HG02885 (cell line): Measurements from ENCODE around the gene ING5.
"Not testable (repeated sequence)": the region's sequence is repeated elsewhere in the genome, so short reads cannot be mapped to it uniquely, and the experiment has no call there.

ENCODE experiments used
- ATAC-seq: cut with Tn5 transposase; IDR thresholded peaks from one replicate; pipeline ENCODE4 v1.9.1; 2021; ENCODE audit warnings: mild to moderate bottlenecking; ENCODE audit not compliant: unreplicated experiment, poor library complexity

Gene ING5

DNA sequence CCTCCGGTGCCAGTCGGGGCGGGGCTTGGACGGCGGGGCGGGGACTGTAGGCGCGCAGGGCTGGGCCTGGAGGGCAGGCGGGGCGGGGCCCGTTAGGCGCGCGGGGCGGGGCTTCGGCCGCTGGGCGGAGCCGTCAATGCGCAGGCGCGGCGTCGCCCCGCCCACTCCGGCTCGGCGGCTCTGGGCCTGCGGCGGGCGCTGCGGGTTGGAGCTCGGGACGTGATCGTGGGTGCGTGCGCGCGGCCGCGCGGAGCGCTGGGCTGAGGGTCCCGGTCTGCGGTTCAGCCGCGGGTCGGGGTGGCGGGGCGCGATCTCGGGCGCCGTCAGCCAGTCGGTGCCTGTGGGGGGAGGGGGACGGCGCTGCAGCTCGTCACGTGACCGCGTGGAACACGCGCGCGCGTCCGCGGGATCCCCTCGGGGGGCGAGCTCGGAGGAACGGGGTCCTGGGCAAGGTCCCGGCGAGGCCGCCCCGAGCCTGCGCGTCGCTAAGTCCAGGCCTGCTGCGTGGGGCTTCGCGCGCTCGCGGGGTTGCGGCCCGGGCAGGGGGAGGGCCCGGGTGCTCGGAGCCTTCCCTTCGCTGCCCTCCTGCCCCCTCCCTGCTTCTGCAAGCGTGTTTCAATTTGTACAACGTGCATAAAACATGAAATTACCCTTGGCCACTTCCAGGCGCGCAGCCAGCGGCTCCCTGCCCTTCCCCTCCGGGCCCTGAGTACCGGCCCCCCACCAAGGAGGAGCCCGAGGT lies 32.8 kb downstream of the ING5 start, which contains the start of gene D2HGDH:
D2HGDH (plus strand) TSS at position 164 of the 742 bp plus-strand sequence. CDS start 595 bp downstream, outside the sequence.
- peak; percentile 78 for ATAC-seq

- ATAC-seq: no peak
Observed at GRCh38 chr2:241736111-241736510, 34.3 kb downstream of the ING5 start.

DNA sequence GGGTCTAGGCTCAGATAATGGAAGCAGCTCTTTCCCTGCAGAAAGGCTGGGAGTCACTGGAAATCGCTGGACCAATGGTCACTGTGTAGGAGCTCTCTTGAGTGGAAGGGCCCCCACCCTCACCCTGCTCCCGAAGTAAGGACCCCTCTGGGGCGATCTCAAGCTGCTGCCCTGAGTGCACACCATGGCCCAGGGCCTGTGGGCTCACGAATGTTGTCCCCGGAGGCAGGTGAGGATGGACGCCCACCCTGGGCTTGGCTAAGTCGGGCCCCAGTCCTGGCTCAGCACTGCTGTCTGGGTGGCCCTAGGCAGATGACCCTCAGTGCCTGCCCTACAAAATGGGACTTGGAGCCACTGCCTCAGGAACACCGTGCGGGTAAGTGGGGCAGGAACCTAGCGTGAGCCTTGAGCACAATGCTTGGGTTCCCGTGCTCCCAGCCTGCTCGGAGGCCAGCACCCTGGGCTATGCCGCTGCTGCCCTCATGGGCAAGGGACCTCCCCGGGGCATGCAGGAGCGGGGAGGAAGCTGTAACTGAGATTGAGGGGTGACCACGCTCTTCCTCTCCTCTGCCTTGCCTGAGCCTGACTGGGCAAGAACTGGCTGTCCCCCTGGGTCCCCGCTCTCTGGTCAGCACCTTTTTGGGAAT lies 36.3 kb downstream of the ING5 start:
- ATAC-seq: no peak

DNA sequence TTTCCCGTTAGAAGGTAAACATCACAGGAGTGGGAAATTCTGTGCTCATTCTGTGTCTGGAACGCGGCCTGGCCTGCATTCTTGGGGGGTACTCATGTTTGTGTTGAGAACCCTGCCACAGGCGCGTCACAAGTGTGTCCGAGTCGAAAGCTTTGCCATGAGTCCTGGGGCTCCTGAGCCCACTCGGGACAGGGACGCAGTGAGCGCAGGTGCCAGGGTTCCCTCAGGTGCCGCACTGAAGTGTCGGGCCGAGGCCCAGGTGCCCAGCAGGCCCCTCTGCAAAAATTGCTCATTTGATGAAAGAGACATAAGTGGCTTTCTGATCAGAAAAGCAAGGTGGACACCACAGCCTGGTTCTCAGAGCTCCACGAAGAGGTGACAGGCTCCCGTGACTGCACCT lies 37.3 kb downstream of the ING5 start:
- no peak for ATAC-seq

GRCh38 chr2:241739651-241740050 lies 37.8 kb downstream of the ING5 start:
- no peak for ATAC-seq

DNA sequence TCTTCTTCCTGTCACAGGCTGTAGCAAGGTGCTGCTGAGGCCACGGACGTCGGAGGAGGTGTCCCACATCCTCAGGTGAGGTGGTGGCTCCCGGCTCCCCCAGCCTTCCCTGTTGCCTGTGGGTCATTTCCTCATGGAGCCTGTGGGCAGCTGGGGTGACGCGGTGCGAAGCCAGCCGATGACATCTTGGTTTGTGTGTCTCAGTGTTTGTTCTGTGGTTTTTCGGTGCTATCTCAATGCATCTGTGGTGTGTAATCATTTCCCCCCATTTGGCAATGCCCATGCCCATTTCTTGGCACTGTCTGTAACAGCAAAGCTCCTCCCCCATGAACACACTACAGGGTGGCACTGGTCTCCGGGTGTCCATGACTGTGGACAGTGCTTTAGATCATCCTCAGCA lies 39.2 kb downstream of the ING5 start:
- ATAC-seq: no peak

DNA sequence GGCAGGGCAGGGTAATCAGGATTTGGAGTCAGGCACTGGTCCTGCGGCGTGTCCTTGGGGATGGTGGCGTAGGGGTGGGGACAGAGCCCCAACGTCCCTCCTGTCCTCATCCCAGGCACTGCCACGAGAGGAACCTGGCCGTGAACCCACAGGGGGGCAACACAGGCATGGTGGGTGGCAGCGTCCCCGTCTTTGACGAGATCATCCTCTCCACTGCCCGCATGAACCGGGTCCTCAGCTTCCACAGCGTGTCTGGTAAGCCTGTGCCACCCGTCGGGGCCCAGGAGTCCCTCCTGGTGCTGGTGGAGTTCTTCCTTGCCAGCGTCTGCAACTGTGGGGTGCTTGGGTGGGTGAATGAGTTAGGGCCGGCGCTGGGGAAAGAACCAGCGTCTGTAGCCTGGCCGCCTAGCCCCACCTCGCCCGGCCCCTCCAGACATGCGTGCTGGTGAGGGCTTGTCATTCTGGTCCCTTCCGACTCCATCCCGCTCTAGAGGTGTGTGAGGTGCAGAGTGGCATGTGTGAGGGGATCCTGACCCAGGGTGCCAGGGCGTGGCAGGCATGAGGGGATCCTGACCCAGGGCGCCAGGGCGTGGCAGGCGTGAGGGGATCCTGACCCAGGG lies 40.6 kb downstream of the ING5 start:
- ATAC-seq: no peak

GRCh38 chr2:241743008-241743407 lies 41.2 kb downstream of the ING5 start:
- ATAC-seq: not testable (repeated sequence)

DNA sequence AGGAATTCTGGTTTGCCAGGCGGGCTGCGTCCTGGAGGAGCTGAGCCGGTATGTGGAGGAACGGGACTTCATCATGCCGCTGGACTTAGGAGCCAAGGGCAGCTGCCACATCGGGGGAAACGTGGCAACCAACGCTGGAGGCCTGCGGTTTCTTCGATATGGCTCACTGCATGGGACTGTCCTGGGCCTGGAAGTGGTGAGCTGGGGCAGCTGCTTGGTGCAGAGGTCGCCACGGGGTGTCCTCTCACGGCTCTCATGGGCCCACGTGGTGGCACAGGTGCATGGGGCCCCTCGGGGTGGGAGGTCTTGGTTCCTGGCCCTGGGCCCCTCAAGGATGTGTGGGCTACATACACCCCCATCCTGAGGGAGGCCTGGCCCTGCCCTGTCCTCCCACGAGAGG lies 41.8 kb downstream of the ING5 start:
- ATAC-seq: no peak

DNA sequence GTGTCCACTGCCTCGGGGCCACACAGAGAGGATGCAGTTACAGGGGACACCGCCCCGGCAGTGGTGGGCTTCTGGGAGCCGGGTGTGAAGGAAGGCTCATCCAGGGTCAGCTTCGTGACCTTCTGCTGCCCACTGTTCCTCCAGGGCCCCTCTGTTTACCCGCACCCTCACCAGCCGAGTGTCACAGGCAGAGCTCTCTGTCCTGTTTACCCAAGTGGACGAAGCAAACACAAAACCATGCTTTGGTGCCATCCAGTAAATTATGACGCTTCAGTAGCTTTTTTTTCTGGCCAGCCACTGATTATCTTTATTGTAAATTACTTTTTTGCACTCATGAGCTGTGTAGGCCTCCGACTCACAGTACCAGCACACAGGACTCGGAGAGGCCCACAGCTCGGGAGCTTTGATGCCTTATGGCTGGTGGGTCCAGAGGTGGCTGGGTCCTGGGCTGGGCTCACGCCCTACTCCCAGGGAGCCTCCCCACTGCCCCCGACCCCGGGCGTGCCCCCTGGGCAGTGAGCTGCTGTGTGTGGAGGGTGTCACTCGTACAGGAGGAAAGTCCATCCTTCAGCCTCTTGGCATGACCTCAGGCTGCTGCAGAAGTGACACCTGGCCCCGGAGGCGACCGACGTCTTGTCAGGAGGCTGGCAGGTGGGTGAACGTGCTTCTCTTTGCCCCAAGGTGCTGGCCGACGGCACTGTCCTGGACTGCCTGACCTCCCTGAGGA lies 42.4 kb downstream of the ING5 start:
- no peak for ATAC-seq

DNA sequence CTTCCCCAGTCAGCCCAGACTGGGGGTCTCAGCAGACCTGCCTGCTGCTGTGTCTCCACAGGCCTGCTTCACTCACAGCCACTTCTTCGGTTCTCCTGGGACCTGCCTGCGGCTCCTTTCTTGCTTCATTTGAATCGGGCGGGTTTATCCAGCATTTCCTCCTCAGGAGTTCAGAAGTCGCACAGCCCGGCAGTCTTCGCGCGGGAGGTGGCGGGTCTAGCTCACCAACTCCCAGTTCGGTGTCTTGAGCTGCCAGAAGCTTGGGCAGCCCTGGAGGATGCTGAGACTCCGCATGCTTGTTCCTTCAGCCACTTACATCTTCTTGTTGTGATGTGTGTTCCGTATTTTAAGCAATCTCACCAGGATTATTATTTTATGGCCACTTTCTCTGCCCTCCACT lies 43.4 kb downstream of the ING5 start:
- ATAC-seq: no peak

DNA sequence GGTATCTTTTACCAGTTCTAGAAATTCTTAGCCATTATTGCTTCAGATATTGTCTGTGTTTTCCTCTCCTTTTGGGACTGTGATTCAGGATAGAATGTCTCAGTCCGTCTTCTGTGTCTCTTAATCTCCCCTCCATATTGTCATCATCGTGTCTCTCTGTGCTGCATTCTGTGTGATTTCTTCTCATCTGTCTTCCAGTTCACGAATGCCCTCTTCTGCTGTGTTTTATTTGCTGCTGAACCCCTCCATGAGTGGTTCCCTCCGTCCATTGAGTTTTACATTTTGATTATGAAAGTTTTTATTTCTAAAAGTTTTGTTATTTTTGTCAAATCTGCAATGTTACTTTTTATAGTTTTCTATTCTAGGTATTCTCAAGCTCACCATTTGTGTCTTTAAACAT lies 44.2 kb downstream of the ING5 start:
- no peak for ATAC-seq

GRCh38 chr2:241748468-241749256 lies 46.8 kb downstream of the ING5 start:
- no peak for ATAC-seq

DNA sequence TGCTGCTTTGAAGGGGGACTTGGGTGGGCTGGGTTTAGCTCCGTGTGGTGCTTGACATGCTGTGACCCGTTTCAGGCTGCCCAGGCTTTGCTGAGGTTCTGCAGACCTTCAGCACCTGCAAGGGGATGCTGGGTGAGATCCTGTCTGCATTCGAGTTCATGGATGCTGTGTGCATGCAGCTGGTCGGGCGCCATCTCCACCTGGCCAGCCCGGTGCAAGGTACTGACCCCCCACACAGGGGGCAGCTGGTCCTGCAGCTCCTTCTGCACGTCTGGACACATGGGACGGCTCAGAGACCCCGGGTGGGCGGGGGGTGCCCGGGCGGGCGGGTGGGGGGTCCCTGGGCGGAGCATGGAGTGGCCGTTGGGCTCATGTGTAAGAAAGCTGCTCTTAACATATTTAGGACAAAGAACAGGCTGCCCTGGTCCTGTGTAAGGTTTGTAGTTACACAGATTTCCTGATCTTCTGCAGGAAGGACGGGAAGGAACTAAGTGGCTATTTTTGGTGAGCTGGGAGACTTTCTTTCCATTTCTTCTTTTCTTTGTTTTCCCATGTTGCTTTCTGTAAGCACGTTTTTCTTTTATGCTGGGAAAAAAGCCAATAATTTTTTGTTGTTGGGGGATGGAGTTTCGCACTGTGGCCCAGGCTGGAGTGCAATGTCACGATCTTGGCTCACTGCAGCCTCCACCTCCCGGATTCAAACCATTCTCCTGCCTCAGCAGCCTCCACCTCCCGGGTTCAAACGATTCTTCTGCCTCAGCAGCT lies 48.4 kb downstream of the ING5 start:
- no peak for ATAC-seq

- no peak for ATAC-seq
Observed at GRCh38 chr2:241751152-241751551, 49.3 kb downstream of the ING5 start.

GRCh38 chr2:241751776-241752175 lies 49.9 kb downstream of the ING5 start:
- ATAC-seq: no peak

DNA sequence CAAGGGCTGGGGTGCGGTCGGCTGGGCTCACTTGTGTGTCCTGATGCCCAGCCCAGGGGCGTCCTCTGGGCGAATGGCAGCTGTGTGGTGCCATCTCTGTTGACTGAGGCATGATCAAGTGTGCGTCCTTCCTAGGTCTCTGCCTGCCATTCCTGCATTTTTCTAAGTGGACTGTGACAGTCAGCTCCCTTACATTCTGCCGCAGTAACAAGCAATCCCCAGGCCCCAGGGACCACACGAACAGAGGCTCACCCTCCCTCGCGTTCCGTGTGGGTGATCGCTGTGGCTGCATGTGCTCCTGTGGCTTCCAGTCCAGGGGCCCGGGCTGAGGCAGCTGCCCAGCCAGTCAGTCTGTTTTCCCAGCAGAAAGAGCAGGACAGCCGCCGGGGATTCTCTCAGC lies 50.4 kb downstream of the ING5 start:
- ATAC-seq: no peak

DNA sequence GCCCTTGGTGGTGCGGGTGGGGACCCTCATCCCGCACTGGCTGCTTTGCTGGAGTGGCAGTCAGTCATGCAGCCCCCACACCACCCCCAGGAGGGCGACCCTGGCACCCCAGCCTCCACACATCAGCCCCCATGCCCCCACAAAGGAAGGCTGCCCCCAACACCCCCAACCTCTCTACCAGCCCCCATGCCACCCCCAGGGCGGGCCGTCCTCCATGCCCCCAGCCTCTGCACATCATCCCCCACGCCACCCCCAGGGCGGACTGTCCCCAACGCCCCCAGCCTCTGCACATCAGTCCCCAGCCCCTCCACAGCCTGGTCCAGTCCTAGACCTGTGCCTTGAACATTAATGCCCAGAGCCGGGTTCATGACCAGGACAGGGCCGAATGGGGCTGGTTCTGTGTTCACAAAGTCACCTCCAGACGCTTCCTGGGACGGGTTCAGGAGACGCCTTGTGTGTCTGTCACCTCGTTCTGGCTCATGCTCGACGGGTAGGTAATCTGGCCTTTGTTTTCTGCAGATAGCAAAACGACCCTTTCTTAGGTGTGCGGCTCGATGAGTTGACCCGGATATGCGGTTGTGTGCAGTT lies 50.9 kb downstream of the ING5 start:
- no peak for ATAC-seq

GRCh38 chr2:241753493-241753892 lies 51.7 kb downstream of the ING5 start:
- no peak for ATAC-seq
